GM23338 (cell line): ENCODE results near the gene LCN10. TPM values are rescaled to one million over a fixed set of nuclear protein-coding genes. Genes with fewer than 3 reads are reported as not detected.

Experiments
- ATAC-seq: fragments of 200-7000 bp; cut with Tn5 transposase; 3 replicates; pipeline ENCODE4 v1.9.1; 2020
- DNase-seq: peaks from one replicate; pipeline ENCODE4 v3.0.0-alpha.2; 2015; ENCODE audit warnings: low spot score
- H2AFZ ChIP-seq: fragments of 200-600 bp; sonication (generic); 2 replicates; pipeline ENCODE4 v1.8.0; 2016; ENCODE audit warnings: antibody characterized with exemption, mild to moderate bottlenecking, moderate library complexity
- H3F3A ChIP-seq: fragments of 200-600 bp; sonication (generic); replicated peaks from 2 replicates; pipeline ENCODE4 v1.8.0; 2017; ENCODE audit warnings: antibody characterized with exemption, mixed run types, low read depth
- H3K27ac ChIP-seq: fragments of 200-600 bp; sonication (generic); 2 replicates; pipeline ENCODE4 v1.6.1; 2016; ENCODE audit warnings: low read depth
- H3K27me3 ChIP-seq: fragments of 200-600 bp; sonication (generic); 2 replicates; pipeline ENCODE4 v1.8.0; 2016; ENCODE audit warnings: mild to moderate bottlenecking, mixed run types, moderate library complexity; ENCODE audit not compliant: insufficient read depth
- H3K36me3 ChIP-seq: fragments of 200-600 bp; sonication (generic); 2 replicates; pipeline ENCODE4 v1.8.0; 2016; ENCODE audit warnings: mild to moderate bottlenecking; ENCODE audit not compliant: insufficient read depth
- H3K4me1 ChIP-seq: fragments of 200-600 bp; sonication (generic); 2 replicates; pipeline ENCODE4 v1.8.0; 2016; ENCODE audit warnings: mild to moderate bottlenecking, moderate library complexity; ENCODE audit not compliant: insufficient read depth
- H3K4me2 ChIP-seq: fragments of 200-600 bp; sonication (generic); 2 replicates; pipeline ENCODE4 v1.7.1; 2017; ENCODE audit warnings: mixed run types
- H3K4me3 ChIP-seq: fragments of 200-600 bp; sonication (generic); 2 replicates; pipeline ENCODE4 v1.6.1; 2016; ENCODE audit warnings: mixed run types
- H3K79me2 ChIP-seq: fragments of 200-600 bp; sonication (generic); replicated peaks from 2 replicates; pipeline ENCODE4 v1.8.0; 2017; ENCODE audit warnings: mild to moderate bottlenecking; ENCODE audit not compliant: insufficient read depth
- H3K9me2 ChIP-seq: fragments of 200-600 bp; sonication (generic); 2 replicates; pipeline ENCODE4 v1.8.0; 2017; ENCODE audit not compliant: insufficient read depth
- H4K20me1 ChIP-seq: fragments of 200-600 bp; sonication (generic); replicated peaks from 2 replicates; pipeline ENCODE4 v1.8.0; 2017; ENCODE audit warnings: mild to moderate bottlenecking; ENCODE audit not compliant: insufficient read depth
- H3K27ac Mint-ChIP-seq: 2 replicates; pipeline ENCODE4 v1.8.0; 2020; ENCODE audit warnings: inconsistent platforms, mild to moderate bottlenecking, moderate library complexity, mixed read lengths
- H3K27me3 Mint-ChIP-seq: 3 replicates; pipeline ENCODE4 v1.8.0; 2022; ENCODE audit warnings: low read depth, mild to moderate bottlenecking, moderate library complexity, mixed read lengths, inconsistent platforms; ENCODE audit not compliant: insufficient read depth, poor library complexity
- H3K36me3 Mint-ChIP-seq: 3 replicates; pipeline ENCODE4 v1.8.0; 2021; ENCODE audit warnings: low read depth, mild to moderate bottlenecking, inconsistent platforms, moderate library complexity, mixed read lengths
- H3K4me1 Mint-ChIP-seq: 3 replicates; pipeline ENCODE4 v1.8.0; 2020; ENCODE audit warnings: mild to moderate bottlenecking, inconsistent platforms, mixed read lengths
- H3K4me3 Mint-ChIP-seq: 3 replicates; pipeline ENCODE4 v1.8.0; 2021; ENCODE audit warnings: moderate library complexity, mild to moderate bottlenecking, inconsistent platforms, mixed read lengths
- H3K9me3 Mint-ChIP-seq: 3 replicates; pipeline ENCODE4 v1.8.0; 2020; ENCODE audit warnings: moderate library complexity, mild to moderate bottlenecking, inconsistent platforms, mixed read lengths
- CTCF ChIP-seq, 2 experiments: fragments of 200-600 bp in 1 of 2; sonication (generic) in 1 of 2; conservative IDR thresholded peaks; 2 replicates each; pipeline versions ENCODE4 v1.5.1 to v1.6.1; 2016 to 2017; ENCODE audit warnings: antibody characterized with exemption in 2 of 2, low read depth in 2 of 2, mild to moderate bottlenecking in 2 of 2, moderate library complexity in 1 of 2
- JUNB ChIP-seq: IDR thresholded peaks from one replicate; pipeline ENCODE4 v1.6.1; 2016; ENCODE audit warnings: antibody characterized with exemption; ENCODE audit not compliant: unreplicated experiment
- NANOG ChIP-seq: IDR thresholded peaks from 2 replicates; pipeline ENCODE4 v1.6.1; 2016; ENCODE audit warnings: antibody characterized with exemption, borderline replicate concordance
- POLR2AphosphoS5 ChIP-seq: IDR thresholded peaks from 2 replicates; pipeline ENCODE4 v1.6.1; 2016; ENCODE audit warnings: antibody characterized with exemption, low read depth
- STAT1 ChIP-seq: IDR thresholded peaks from one replicate; pipeline ENCODE4 v1.6.1; 2016; ENCODE audit warnings: antibody characterized with exemption; ENCODE audit not compliant: unreplicated experiment
- ZNF114 ChIP-seq: fragments of 250-450 bp; sonication (Bioruptor Pico); IDR thresholded peaks from 2 replicates; pipeline ENCODE4 v1.5.0; 2020; ENCODE audit warnings: mild to moderate bottlenecking, moderate library complexity
- ZNF331 ChIP-seq: fragments of 250-450 bp; sonication (Bioruptor Pico); IDR thresholded peaks from 2 replicates; pipeline ENCODE4 v1.5.0; 2020; ENCODE audit warnings: low read depth, mild to moderate bottlenecking, moderate library complexity
- ZNF462 ChIP-seq: fragments of 250-450 bp; sonication (Bioruptor Pico); IDR thresholded peaks from 2 replicates; pipeline ENCODE4 v1.5.0; 2020; ENCODE audit warnings: mild to moderate bottlenecking, moderate library complexity
- polyA plus RNA-seq: library from polyadenylated mRNA; unstranded; fragments of >200 nt; fragmentation: Nextera tagmentation; extraction: Ambion mirVana; gene quantifications from 2 replicates; pipeline ENCODE4 v1.2.1, GENCODE V29; 2016
- total RNA-seq: library from RNA; depleted of rRNA; stranded (reverse); fragments of >200 nt; shearing (Covaris generic); gene quantifications from 2 replicates; pipeline ENCODE4 v1.2.3, GENCODE V29; 2014
- TF ChIP-seq, protein P1 (sequence below): IDR thresholded peaks from 2 replicates; pipeline ENCODE4 v1.6.1; 2016; ENCODE audit warnings: antibody characterized with exemption
- TF ChIP-seq, protein P2 (sequence below): IDR thresholded peaks from one replicate; pipeline ENCODE4 v1.6.1; 2018; ENCODE audit warnings: antibody characterized with exemption; ENCODE audit not compliant: unreplicated experiment

Gene LCN10
- total and polyA plus RNA-seq, 2 experiments from 2014 or later, result 0.45 to 0.74 TPM

- Histone ChIP-seq H3K27me3 (no peaks in the 10 kb centered on the region), H3K4me2 (no peak overlapping the region), H2AFZ (no peak overlapping the region), H3K79me2 (no peaks in the 10 kb centered on the region), H3K36me3 (no peaks in the 10 kb centered on the region), H3F3A (no peaks in the 10 kb centered on the region), H4K20me1 (no peaks in the 10 kb centered on the region), H3K4me3 (no peak overlapping the region), H3K9me2 (no peaks in the 10 kb centered on the region), H3K4me1 (no peaks in the 10 kb centered on the region; the same call in 1 of the 2 replicates), H3K27ac (no peak overlapping the region)
- ATAC-seq (no peak), DNase-seq (no peak)
- no peaks in the 10 kb centered on the region for H3K9me3 Mint-ChIP-seq
- TF ChIP-seq ZNF331 (CRISPR knock-in tag), result no peak
- no peak for TF ChIP-seq ZNF462
- TF ChIP-seq ZNF114 (CRISPR knock-in tag), result no peak
- TF ChIP-seq JUNB, result no peak
- no peak for TF ChIP-seq POLR2AphosphoS5
- no peak for TF ChIP-seq NANOG
- no peak for TF ChIP-seq CTCF (conservative IDR thresholded peaks at IDR 0.05; ENCODE audit: low read depth in 2 of 2)
- TF ChIP-seq STAT1, result no peak
- TF ChIP-seq, protein P1, sequence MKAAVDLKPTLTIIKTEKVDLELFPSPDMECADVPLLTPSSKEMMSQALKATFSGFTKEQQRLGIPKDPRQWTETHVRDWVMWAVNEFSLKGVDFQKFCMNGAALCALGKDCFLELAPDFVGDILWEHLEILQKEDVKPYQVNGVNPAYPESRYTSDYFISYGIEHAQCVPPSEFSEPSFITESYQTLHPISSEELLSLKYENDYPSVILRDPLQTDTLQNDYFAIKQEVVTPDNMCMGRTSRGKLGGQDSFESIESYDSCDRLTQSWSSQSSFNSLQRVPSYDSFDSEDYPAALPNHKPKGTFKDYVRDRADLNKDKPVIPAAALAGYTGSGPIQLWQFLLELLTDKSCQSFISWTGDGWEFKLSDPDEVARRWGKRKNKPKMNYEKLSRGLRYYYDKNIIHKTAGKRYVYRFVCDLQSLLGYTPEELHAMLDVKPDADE, result no peak
- TF ChIP-seq, protein P2, sequence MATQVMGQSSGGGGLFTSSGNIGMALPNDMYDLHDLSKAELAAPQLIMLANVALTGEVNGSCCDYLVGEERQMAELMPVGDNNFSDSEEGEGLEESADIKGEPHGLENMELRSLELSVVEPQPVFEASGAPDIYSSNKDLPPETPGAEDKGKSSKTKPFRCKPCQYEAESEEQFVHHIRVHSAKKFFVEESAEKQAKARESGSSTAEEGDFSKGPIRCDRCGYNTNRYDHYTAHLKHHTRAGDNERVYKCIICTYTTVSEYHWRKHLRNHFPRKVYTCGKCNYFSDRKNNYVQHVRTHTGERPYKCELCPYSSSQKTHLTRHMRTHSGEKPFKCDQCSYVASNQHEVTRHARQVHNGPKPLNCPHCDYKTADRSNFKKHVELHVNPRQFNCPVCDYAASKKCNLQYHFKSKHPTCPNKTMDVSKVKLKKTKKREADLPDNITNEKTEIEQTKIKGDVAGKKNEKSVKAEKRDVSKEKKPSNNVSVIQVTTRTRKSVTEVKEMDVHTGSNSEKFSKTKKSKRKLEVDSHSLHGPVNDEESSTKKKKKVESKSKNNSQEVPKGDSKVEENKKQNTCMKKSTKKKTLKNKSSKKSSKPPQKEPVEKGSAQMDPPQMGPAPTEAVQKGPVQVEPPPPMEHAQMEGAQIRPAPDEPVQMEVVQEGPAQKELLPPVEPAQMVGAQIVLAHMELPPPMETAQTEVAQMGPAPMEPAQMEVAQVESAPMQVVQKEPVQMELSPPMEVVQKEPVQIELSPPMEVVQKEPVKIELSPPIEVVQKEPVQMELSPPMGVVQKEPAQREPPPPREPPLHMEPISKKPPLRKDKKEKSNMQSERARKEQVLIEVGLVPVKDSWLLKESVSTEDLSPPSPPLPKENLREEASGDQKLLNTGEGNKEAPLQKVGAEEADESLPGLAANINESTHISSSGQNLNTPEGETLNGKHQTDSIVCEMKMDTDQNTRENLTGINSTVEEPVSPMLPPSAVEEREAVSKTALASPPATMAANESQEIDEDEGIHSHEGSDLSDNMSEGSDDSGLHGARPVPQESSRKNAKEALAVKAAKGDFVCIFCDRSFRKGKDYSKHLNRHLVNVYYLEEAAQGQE, result no peak
- H3K27ac Mint-ChIP-seq, result no peak overlapping the region
- peaks cover 8% of the 10 kb centered on the region for H3K4me1 Mint-ChIP-seq
- H3K36me3 Mint-ChIP-seq, result no peaks in the 10 kb centered on the region
- no peak overlapping the region for H3K4me3 Mint-ChIP-seq
- H3K27me3 Mint-ChIP-seq, result peaks cover 9% of the 10 kb centered on the region
These were observed 47.3 kb downstream of the LCN10 start for GRCh38 chr9:136695435-136695895.
